GM06990 (cell line): ENCODE data around the gene CARMIL1.

Experiments used
- DNase-seq: peaks from one replicate; pipeline ENCODE4 v3.0.0-alpha.2; 2011; ENCODE audit not compliant: insufficient read length; ENCODE audit errors: extremely low read depth
- H3K27me3 ChIP-seq: replicated peaks from 2 replicates; pipeline ENCODE4 v1.6.0; 2011; ENCODE audit warnings: low read length; ENCODE audit not compliant: control insufficient read depth, insufficient read depth
- H3K36me3 ChIP-seq: 2 replicates; pipeline ENCODE4 v1.5.1; 2011; ENCODE audit warnings: low read length; ENCODE audit not compliant: control insufficient read depth, insufficient read depth
- H3K4me3 ChIP-seq: replicated peaks from 2 replicates; pipeline ENCODE4 v1.5.1; 2011; ENCODE audit warnings: low read depth, mild to moderate bottlenecking, control low read depth, low read length
- TF ChIP-seq, protein P1 (sequence below): IDR thresholded peaks from 2 replicates; pipeline ENCODE4 v1.5.1; 2011; ENCODE audit warnings: low read length, control low read depth, mild to moderate bottlenecking, inconsistent platforms; ENCODE audit not compliant: insufficient read depth, poor library complexity, severe bottlenecking

The CARMIL1 gene

DNA sequence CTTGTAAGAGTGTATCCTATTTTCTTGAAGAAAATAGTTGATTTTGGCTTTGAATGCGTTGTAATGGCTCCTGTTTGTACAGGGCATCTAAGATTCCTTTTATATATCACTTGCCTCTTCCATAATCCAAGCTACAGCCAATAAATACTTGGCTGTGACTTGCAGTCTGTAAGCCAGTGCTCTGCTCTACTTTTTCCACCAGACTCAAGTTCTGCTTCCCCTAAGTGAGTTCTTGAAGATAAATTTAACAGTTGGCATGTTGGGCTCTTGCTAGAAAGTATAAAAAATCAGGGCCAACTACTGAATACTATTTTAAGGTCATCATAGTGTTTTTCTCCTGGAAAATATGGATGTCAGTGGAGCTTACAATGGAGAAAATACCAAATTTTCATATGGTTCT is 336.3 kb downstream of the CARMIL1 start:
- no peak for DNase-seq
- TF ChIP-seq, protein P1, sequence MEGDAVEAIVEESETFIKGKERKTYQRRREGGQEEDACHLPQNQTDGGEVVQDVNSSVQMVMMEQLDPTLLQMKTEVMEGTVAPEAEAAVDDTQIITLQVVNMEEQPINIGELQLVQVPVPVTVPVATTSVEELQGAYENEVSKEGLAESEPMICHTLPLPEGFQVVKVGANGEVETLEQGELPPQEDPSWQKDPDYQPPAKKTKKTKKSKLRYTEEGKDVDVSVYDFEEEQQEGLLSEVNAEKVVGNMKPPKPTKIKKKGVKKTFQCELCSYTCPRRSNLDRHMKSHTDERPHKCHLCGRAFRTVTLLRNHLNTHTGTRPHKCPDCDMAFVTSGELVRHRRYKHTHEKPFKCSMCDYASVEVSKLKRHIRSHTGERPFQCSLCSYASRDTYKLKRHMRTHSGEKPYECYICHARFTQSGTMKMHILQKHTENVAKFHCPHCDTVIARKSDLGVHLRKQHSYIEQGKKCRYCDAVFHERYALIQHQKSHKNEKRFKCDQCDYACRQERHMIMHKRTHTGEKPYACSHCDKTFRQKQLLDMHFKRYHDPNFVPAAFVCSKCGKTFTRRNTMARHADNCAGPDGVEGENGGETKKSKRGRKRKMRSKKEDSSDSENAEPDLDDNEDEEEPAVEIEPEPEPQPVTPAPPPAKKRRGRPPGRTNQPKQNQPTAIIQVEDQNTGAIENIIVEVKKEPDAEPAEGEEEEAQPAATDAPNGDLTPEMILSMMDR: no peak
- no peaks in the 10 kb centered on the region for H3K36me3 ChIP-seq
- no peaks in the 10 kb centered on the region for H3K27me3 ChIP-seq
- H3K4me3 ChIP-seq: no peak overlapping the region

DNA sequence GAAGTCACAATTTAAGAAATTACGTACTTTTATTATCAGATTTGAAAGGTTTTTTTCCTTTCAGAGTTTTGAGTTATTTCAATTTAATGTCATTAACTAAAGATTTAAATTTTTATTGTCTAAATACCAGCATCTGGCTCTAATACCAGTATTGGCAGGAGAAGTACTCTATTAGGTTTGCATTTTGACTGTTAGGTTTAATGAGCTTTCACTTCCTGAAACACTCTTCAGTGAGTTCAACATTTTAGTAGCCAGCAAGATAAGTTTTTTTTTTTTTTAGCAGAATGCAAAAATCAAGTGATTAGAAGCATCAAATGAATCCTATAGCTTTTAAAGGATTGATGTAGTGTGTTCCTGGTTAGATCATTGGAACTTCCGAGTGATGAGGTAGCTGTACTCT is 338.8 kb downstream of the CARMIL1 start:
- H3K36me3 ChIP-seq: no peaks in the 10 kb centered on the region
- TF ChIP-seq, protein P1: no peak
- no peak overlapping the region for H3K4me3 ChIP-seq
- no peak for DNase-seq
- H3K27me3 ChIP-seq: no peaks in the 10 kb centered on the region

DNA sequence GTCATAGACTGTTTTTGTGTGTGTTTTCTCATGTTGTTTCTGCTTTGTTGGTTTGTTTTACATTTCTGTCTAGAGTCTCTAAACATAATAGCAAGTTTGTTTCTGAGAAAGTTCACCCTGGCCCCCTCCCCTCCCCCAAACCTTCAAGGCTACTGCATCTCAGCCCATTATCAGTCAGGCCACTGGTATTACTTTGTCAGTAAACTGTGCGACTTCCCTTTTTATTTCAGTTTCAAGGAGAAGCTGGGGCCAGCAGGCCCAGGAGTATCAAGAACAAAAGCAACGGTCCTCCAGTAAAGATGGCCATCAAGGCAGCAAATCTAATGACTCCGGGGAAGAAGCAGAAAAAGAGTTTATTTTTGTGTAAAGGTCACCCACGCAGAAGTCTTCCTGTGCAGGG is 340.0 kb downstream of the CARMIL1 start:
- no peak for DNase-seq
- H3K4me3 ChIP-seq: no peak overlapping the region
- no peaks in the 10 kb centered on the region for H3K27me3 ChIP-seq
- H3K36me3 ChIP-seq: no peaks in the 10 kb centered on the region
- TF ChIP-seq, protein P1: no peak

DNA sequence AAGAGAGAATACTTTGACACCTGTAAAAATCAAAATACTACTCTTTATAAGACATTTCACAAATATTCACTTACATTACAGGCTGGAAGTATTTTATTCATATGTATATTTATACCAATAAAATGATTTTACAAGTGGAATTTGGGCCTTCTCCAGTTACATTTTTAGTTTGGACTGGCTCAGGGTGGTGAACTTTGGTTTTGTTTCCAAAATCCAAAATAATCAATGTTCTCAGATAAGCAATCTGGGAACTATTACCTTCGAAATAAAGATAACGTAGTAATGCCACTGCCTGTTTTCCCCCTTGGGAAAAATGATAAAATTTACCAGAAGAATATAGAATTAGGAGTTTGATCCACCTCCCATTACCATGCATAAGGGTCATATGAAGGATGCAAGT is 341.2 kb downstream of the CARMIL1 start:
- TF ChIP-seq, protein P1: no peak
- no peak for DNase-seq
- no peak overlapping the region for H3K4me3 ChIP-seq
- no peaks in the 10 kb centered on the region for H3K27me3 ChIP-seq
- H3K36me3 ChIP-seq: no peaks in the 10 kb centered on the region

DNA sequence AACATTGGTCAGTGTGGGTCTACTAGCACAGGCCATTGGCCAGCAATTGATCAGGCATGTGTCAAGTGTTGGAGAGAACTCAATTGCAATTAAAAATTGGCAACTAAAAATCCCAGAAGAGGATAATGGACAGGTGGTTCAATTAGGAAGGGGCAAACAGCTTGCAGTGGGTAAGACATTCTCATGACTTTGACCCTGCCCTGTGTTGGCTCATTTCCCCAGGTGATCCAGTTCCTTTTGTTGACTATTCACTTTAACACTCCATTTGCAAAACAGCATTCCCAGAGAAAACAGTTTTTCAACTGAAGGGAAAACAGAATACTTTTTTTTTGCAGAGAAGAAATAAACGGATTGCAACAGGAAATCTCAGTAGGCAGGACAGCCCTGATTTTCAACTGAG is 343.9 kb downstream of the CARMIL1 start:
- H3K4me3 ChIP-seq: no peak overlapping the region
- no peak for DNase-seq
- TF ChIP-seq, protein P1: no peak
- no peaks in the 10 kb centered on the region for H3K27me3 ChIP-seq
- H3K36me3 ChIP-seq: no peaks in the 10 kb centered on the region

DNA sequence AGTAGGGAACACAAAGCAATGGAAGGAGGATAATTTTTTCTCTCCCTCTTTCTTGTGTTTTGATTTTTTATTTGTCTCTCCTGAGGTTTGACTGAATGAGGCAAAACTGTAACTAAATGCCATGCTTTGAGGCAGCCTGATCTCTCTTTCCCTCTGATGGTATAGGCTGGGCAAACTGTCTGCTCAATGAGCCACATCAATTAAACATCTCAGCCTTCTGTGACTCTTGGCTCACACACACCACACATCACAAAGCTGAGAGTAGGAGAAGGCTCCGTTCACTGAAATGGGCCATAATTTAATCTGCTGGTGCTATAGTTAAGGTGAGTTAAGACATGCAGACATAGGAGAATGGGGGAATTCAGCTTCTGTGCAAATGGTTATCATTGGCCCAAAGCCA is 344.7 kb downstream of the CARMIL1 start:
- Histone ChIP-seq H3K27me3 (no peaks in the 10 kb centered on the region), H3K36me3 (no peaks in the 10 kb centered on the region), H3K4me3 (no peak overlapping the region)
- no peak for DNase-seq
- TF ChIP-seq, protein P1: no peak
